NCI-H1930 (cell line): ENCODE results near the gene GLT8D2.

Experiments
- DNase-seq, 2 experiments: peaks; one replicate each; lab custom pipeline; 2025; lab: John Stamatoyannopoulos, UW

GLT8D2 gene, protein sequence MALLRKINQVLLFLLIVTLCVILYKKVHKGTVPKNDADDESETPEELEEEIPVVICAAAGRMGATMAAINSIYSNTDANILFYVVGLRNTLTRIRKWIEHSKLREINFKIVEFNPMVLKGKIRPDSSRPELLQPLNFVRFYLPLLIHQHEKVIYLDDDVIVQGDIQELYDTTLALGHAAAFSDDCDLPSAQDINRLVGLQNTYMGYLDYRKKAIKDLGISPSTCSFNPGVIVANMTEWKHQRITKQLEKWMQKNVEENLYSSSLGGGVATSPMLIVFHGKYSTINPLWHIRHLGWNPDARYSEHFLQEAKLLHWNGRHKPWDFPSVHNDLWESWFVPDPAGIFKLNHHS

GRCh38 chr12:104049903-104050356 is at the start of gene GLT8D2:
GLT8D2 (minus strand) TSS chr12:104050187; CDS start chr12:104019648, 30,539 bp downstream.
- no peak for DNase-seq

DNA sequence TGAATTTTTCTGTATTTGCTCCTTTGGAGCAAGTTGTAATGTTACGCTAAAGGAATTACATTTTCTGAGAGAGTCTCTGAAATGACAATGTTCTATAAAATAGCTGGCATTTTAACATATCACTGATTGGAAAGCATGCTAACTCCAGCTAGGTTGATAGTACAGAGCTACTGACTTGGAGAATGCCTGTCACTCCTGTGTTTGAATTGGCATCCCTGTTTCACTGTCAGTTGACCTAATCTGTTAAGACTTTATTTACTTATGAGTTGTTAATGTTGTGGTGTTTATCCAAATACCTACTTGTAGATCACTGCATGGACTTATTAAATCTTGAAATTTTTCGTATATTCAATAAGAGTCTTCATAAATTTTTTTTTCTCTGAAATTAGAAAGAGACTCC is 48.0 kb upstream of the GLT8D2 start:
- DNase-seq, result no peak

DNA sequence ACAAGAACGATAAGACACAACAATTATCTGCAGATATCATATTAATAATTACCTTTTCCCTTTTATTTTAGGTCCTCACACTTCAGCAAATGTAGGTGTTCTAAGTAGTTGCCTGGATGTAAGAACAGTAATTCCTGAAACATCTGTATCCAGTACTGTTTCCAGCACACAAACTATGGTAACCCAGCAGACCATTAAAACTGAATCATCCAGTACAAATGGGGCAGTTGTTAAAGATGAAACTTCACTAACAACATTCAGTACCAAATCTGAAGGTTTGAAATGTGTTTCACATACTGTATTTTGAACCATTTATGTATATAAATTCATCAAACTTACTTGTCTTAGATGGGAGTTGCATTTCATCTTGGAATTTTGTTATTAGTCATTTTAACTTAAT is 45.3 kb upstream of the GLT8D2 start:
- no peak for DNase-seq

DNA sequence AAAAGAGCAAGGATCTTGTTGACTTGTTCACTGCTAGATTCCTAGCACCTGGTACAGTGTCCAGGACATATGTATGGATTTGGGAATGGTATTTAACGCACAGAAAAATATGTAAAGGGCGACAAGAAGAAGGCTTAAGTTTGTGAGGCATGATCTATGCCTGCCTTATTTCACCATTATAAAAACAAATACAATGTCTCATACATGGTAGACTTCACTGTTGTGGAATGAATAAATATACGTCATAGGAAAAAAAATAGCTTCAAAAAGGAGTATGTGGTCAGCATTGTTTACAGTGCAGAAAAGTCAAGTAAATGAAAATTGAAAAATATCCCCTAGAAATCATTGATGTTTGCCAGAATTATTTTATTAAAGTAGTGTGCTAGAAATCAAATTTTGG is 44.3 kb upstream of the GLT8D2 start:
- no peak for DNase-seq

- DNase-seq, result no peak
Observed at GRCh38 chr12:104091136-104091535, 41.1 kb upstream of the GLT8D2 start.

DNA sequence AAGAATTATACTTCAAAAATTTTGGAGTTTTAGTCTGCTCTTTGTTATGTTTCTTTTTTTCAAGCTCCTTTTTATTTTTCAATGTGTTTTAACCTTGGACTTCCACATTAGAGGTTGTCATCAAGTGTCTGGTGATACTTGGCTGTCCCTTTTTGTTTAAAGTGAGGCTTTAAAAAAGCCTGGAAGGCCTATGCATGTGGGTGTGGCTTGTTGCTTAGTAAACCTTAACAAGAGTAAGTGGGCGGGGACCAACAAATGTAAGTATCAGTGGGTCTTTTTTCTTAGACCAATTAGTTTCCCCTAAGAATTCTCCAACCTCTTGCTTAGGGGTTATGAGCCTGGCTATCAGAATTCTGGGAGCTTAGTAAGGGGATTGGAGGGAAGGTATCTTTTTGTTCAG is 40.7 kb upstream of the GLT8D2 start:
- no peak for DNase-seq

DNA sequence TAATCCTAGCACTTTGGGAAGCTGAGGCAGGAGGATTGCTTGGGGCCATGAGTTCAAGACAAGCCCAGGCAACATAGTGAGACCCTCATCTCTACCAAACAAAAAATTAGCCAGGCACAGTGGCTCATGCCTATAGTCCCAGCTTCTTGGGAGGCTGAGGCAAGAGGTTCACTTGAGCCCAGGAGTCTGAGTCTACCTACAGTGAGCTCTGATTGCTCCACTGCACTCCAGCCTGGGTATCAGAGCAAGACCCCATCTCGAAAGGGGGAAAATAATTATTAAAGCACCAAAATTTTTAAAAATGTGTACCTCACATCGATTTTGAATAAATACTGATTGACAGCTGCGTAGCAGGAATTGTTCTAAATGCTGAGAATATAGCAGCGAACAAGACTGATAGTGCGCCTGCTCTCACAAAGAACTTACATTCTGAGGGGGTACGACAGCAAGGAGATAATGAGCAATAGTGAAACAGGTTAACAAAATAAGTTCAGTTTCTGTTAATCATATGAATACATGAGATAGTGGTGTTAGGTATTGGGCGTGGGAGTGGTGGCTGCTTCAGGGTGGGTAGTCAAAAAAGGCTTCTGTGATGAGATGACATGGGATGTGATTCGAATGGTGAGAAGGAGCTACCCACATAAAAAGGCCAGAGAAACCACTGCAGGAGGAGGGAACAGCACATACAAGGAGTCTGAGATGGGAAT is 33.9 kb upstream of the GLT8D2 start:
- no peak for DNase-seq

DNA sequence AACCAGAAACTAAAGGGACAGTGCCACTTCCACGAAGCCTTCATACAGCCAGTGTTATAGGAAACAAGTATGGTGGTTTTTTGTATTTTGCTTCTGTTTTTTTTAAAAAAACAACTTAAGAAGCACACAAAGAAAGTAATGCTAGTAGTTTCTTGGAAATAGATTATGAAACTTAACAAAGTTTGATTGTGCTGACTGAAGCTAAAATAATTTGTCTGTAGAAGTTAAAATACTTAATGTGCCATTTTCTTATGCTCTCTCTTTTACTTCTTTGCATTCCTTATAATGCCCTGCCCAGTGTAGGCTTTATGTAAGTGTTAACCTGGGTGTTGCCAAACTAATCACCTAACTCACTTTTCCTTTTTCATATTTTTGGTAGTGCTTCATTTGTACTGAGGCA is 30.8 kb upstream of the GLT8D2 start:
- no peak for DNase-seq

DNA sequence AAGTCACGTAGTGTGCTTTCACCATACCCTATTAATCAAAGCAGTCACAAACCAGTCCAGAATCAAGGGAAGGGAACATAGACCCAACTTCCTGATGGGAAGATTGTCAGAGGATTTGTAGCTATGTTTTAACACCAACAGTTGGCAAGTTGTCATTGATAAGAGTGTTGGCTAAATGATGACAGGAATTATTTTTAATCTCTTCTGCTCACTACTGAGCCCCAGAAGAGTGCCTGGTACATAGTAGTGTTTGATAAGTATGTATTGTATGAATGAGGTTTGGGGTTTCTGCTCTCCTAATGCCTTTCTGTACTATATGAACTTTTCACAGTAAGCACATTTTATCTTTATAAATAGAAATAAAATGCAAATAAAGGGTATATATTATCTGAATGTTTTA is 29.0 kb upstream of the GLT8D2 start:
- no peak for DNase-seq

DNA sequence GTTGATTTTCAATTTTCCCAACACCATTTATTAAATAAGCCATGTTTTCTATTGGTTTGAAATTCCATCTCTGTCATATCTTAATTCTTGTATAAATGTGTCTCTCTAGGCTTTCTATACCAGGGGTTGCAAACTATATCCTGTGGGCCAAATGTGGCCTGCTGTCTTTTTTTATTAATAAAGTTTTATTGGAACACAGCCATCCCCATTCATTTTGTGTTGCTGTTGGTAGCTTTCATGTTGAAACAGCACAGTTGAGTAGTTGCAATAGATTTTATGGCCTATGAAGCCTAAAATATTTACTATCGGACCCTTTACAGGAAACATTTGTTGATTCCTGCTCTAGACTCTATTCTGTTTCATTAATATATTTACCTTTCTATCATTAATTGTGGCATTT is 23.7 kb upstream of the GLT8D2 start:
- DNase-seq, result no peak

GRCh38 chr12:104072099-104072498 is 22.1 kb upstream of the GLT8D2 start:
- DNase-seq, result no peak

- no peak for DNase-seq
Observed at GRCh38 chr12:104064842-104065427, 14.9 kb upstream of the GLT8D2 start.

- DNase-seq, result peak; percentile 53 to 88
Observed at GRCh38 chr12:104064031-104064841, 14.2 kb upstream of the GLT8D2 start, which contains the start of gene HCFC2. HCFC2 (plus strand) TSS chr12:104064531; CDS start chr12:104064561, 30 bp downstream.

DNA sequence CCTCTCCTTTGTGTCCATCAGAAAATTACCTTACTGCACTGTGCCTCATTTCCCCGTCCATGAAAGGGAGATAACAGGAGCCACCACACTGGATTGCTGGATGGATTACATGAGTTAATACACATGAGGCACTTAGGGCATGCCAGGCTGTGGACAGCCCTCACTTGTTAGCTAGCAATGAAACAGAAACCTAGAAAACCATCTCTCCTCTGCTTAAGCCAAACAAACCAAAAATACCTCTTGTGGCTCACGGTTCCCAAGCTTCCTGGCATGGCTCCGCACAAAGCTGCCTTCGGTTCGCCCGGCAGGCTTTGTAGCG is 13.7 kb upstream of the GLT8D2 start:
- no peak for DNase-seq

GRCh38 chr12:104060791-104061190 is 10.8 kb upstream of the GLT8D2 start:
- no peak for DNase-seq

DNA sequence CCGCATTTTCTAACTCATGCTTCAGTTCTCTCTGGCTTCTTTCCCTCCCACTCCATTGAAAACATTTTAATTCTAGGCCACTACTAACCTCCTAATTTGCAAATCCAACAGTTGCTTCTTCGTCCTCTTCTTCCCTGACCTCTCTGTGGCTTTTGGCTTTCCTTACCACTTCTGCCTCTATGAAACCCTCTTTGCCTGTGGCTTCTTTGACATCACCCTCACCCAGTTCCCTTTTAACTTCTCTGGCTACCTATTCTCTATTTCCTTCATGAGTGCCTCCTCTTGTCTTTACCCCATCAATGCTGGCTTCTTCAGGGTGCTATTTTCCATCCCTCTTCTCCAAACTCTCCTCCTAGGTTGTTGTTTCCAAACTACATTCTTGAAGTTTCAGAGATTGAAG is 10.0 kb upstream of the GLT8D2 start:
- DNase-seq, result no peak

DNA sequence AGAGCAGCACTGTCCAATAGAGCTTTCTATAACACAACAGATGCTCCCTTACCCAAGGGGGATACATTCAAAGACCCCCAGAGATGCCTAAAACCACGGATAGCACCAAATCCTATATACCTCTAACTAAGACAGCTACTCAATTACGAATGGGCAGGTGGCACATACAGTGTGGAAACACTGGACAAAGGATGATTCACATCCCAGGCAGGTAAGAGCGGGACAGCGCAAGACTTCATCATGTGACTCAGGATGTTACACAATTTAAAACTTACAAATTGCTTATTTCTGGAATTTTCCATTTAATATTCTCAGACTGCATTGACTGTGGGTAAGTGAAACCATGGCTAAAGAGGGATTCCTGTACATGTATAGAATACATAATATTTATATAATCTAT is 8.8 kb upstream of the GLT8D2 start:
- DNase-seq, result no peak

- no peak for DNase-seq
Observed at GRCh38 chr12:104057771-104058197, 7.8 kb upstream of the GLT8D2 start.

- DNase-seq, result no peak
Observed at GRCh38 chr12:104056419-104056972, 6.5 kb upstream of the GLT8D2 start.

DNA sequence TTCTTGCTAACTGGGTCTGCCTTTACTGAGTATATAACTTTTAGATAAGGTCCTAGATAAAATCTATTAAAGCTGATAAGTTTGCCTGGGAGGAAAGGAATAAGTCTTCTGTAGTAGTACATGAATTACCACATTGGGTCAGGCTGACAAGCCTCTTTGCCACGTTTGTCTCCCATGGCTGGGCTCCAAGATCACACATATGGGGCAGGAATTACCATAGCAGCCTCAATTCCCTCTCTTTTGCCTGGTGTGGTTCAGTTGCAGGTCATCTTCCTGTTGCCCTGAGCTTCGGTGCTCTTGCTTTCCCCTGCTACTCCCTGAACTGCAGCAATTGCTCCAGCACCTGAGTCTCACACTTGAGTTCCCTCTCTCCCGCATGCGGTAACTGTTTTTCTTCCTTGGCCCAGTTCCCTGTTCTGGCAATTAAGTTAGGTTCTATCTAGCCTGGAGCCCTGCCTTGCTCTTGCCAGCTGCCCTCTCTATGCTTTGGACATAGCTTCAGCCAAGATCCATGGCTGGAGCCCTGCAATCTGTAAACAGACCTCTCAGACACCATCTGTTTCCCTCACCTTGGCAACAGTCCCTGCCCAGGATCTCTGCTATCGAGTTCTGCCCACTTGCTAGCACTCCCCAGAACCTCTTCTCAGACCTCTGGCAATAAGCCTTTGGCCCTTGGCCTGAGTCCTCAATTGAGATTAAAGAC is 5.8 kb upstream of the GLT8D2 start:
- DNase-seq, result no peak

DNA sequence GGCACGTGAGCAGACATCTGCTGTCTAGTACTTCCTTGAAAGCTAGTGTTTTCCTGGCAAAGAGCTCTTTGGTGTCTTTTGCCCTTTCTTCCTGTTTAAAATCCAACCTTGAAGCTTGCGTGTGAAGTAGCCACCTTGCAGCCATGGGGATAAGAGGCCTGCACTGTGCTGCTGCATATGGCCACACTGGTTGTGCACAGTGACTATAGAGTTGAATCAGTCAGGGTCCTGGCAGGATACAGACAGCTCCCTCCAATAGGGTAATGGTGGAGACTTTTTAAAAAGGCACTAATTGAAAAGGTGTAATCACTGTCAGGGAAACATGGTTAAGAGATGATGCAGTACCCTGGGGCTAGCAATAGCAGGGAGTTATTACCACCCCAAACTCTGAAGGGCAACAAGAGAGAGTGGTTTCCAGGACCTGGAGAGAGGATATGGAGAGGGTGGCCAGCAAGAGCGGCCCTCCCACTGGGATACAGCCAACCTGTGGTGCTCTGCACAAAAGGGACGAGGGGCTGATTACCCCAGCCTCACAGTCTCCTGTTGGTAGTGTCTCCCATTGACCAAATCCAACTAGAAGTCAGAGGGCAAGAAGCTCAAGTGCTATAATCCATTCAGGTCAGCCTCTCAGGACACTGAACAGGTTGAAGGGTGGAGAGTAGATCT is 4.8 kb upstream of the GLT8D2 start:
- DNase-seq, result no peak
